Bronchial epithelial cell (primary cell): ENCODE data around the gene PRUNE1. TPM values are rescaled to one million over a fixed set of nuclear protein-coding genes. Genes with fewer than 3 reads are reported as not detected.

Experiments
- DNase-seq: peaks from one replicate; pipeline ENCODE4 v3.0.0-alpha.2; 2010; ENCODE audit warnings: low read depth
- FAIRE-seq: peaks from 2 replicates; lab custom pipeline; 2011; peaks lifted over from hg19 to GRCh38; lab: Jason Lieb, UNC
- H3K27me3 ChIP-seq: 2 replicates; pipeline ENCODE4 v1.5.1; 2011; ENCODE audit warnings: low read length; ENCODE audit not compliant: control insufficient read depth, insufficient read depth
- H3K36me3 ChIP-seq: 2 replicates; pipeline ENCODE4 v1.5.1; 2011; ENCODE audit warnings: low read length; ENCODE audit not compliant: control insufficient read depth, insufficient read depth
- H3K4me3 ChIP-seq: 2 replicates; pipeline ENCODE4 v1.5.1; 2011; ENCODE audit warnings: mild to moderate bottlenecking, low read depth, low read length, control low read depth
- CTCF ChIP-seq: IDR thresholded peaks from 2 replicates; pipeline ENCODE4 v1.5.1; 2011; ENCODE audit warnings: mild to moderate bottlenecking, moderate library complexity, low read length, control low read depth, inconsistent platforms; ENCODE audit not compliant: insufficient read depth, severe bottlenecking
- total RNA-seq: library from RNA; depleted of rRNA; stranded (reverse); fragments of >200 nt; gene quantifications from 2 replicates; pipeline ENCODE4 v1.2.1, GENCODE V29; 2014

The PRUNE1 gene
- total RNA-seq, 1 donor from 2014 or later, result 6.6 TPM

- H3K27me3 ChIP-seq, result no peaks in the 10 kb centered on the region
- DNase-seq, result no peak
- TF ChIP-seq CTCF, result no peak
- H3K36me3 ChIP-seq, result peaks cover 19% of the 10 kb centered on the region
- H3K4me3 ChIP-seq, result no peak overlapping the region
- no peak for FAIRE-seq
Measured at GRCh38 chr1:150971583-150972416, 36.4 kb upstream of the PRUNE1 start.

GRCh38 chr1:150972417-150972940 lies 35.8 kb upstream of the PRUNE1 start:
- H3K4me3 ChIP-seq, result no peak overlapping the region
- FAIRE-seq (no peak), DNase-seq (no peak)
- peaks cover 13% of the 10 kb centered on the region for H3K36me3 ChIP-seq
- no peak for TF ChIP-seq CTCF
- H3K27me3 ChIP-seq, result no peaks in the 10 kb centered on the region

GRCh38 chr1:150973258-150973835 lies 34.9 kb upstream of the PRUNE1 start:
- Histone ChIP-seq H3K4me3 (peak overlapping the region; percentile 79), H3K36me3 (peaks cover 5% of the 10 kb centered on the region), H3K27me3 (no peaks in the 10 kb centered on the region)
- no peak for DNase-seq
- FAIRE-seq, result no peak
- no peak for TF ChIP-seq CTCF

GRCh38 chr1:150973836-150974579 lies 34.2 kb upstream of the PRUNE1 start:
- Histone ChIP-seq H3K36me3 (no peaks in the 10 kb centered on the region), H3K27me3 (no peaks in the 10 kb centered on the region), H3K4me3 (peak overlapping the region; percentile 79)
- TF ChIP-seq CTCF, result no peak
- DNase-seq, result peak; percentile 27
- no peak for FAIRE-seq

- no peak for FAIRE-seq
- peak; percentile 36 for DNase-seq
- H3K4me3 ChIP-seq, result peak within 1 kb of the TSS; percentile 79
- no peak for TF ChIP-seq CTCF
- H3K27me3 ChIP-seq, result no peaks in the 10 kb centered on the region
- no peaks in the 10 kb centered on the region for H3K36me3 ChIP-seq
Measured at GRCh38 chr1:150974580-150975478, 33.4 kb upstream of the PRUNE1 start, which contains the start of gene CERS2. CERS2 (minus strand) TSS chr1:150974835; CDS start chr1:150969090, 5,745 bp downstream.
